Measurements from ENCODE around the gene IREB2.

IREB2 gene

GRCh38 chr15:78419367-78419766 lies 18.6 kb upstream of the IREB2 start:
- no peak for TF ChIP-seq CTCF (IDR thresholded peaks at IDR 0.05)

GRCh38 chr15:78420220-78420619 lies 17.8 kb upstream of the IREB2 start:
- TF ChIP-seq CTCF (IDR thresholded peaks at IDR 0.05), result no peak

DNA sequence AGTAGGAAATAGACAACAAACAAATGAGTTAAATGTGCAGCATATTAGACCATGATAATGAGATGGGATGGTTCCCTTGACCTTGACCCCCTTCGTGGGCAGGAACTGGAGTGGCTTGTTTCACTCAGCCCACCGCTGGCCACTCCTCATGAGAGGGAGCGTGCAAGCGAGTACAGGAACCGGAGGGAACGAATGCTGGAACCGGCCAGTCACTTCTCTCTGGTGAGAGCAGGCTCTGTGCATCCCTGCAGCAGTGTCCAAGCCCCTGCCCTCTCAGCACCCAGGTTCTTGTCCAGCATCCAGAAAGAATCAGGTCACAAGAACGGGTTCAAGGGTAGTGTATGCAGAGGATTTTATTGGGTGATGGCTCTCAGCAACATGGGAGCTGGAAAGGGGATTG lies 17.2 kb upstream of the IREB2 start:
- no peak for TF ChIP-seq CTCF (IDR thresholded peaks at IDR 0.05)

GRCh38 chr15:78421238-78421965 lies 16.6 kb upstream of the IREB2 start:
- TF ChIP-seq CTCF (IDR thresholded peaks at IDR 0.05), result no peak

GRCh38 chr15:78422571-78423340 lies 15.3 kb upstream of the IREB2 start:
- peak; percentile 97 for TF ChIP-seq CTCF (IDR thresholded peaks at IDR 0.05)

- no peak for TF ChIP-seq CTCF (IDR thresholded peaks at IDR 0.05)
These were observed 13.3 kb upstream of the IREB2 start for GRCh38 chr15:78424673-78425072.

DNA sequence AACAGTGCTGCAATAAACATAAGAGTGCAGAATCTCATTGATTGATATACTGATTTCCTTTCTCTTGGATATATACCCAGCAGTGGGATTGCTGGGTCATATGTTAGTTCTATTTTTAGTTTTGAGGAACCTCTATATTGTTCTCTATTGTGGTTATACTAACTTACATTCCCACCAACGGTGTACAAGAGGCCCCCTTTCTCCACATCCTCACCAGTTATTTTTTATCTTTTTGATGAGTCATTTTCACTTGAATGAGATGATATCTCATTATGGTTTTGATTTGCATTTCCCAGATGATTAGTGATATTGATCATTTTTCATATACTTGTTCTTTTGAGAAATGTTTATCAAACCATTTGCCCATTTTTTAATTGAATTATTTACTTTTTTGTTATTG lies 12.4 kb upstream of the IREB2 start:
- TF ChIP-seq CTCF (IDR thresholded peaks at IDR 0.05), result no peak
